Chondrocyte (in vitro differentiated cells): ENCODE results near the gene ABCB9. TPM values are rescaled to one million over a fixed set of nuclear protein-coding genes. Genes with fewer than 3 reads are reported as not detected.
"Not testable (repeated sequence)": the region's sequence is repeated elsewhere in the genome, so short reads cannot be mapped to it uniquely, and the experiment has no call there.

Experiments
- DNase-seq: peaks from one replicate; pipeline ENCODE4 v3.0.0; 2021; ENCODE audit warnings: mixed read lengths, low spot score
- H3K27ac Mint-ChIP-seq: one replicate; pipeline ENCODE4 v1.8.0; 2021; ENCODE audit warnings: mild to moderate bottlenecking, moderate library complexity, mixed read lengths; ENCODE audit not compliant: unreplicated experiment
- H3K27me3 Mint-ChIP-seq: 2 replicates; pipeline ENCODE4 v1.8.0; 2021; ENCODE audit warnings: low read depth, mixed read lengths
- H3K36me3 Mint-ChIP-seq: 2 replicates; pipeline ENCODE4 v1.8.0; 2021; ENCODE audit warnings: low read depth, mixed read lengths
- H3K4me1 Mint-ChIP-seq: 2 replicates; pipeline ENCODE4 v1.8.0; 2021; ENCODE audit warnings: low read depth, mild to moderate bottlenecking, mixed read lengths
- H3K4me3 Mint-ChIP-seq: one replicate; pipeline ENCODE4 v1.8.0; 2021; ENCODE audit warnings: mild to moderate bottlenecking, moderate library complexity, mixed read lengths; ENCODE audit not compliant: unreplicated experiment
- H3K9me3 Mint-ChIP-seq: 2 replicates; pipeline ENCODE4 v1.8.0; 2021; ENCODE audit warnings: low read depth, mixed read lengths
- total RNA-seq: library from RNA; stranded (reverse); gene quantifications from 3 replicates; pipeline ENCODE4 v1.2.1, GENCODE V29; 2021
- TF ChIP-seq, protein P1 (sequence below): fragments of 200-600 bp; sonication (generic); IDR thresholded peaks from 2 replicates; pipeline ENCODE4 v1.5.0; 2021; ENCODE audit warnings: antibody characterized with exemption, mild to moderate bottlenecking, moderate library complexity

Gene ABCB9
- total RNA-seq, 1 donor from 2014 or later: 14.2 TPM

DNA sequence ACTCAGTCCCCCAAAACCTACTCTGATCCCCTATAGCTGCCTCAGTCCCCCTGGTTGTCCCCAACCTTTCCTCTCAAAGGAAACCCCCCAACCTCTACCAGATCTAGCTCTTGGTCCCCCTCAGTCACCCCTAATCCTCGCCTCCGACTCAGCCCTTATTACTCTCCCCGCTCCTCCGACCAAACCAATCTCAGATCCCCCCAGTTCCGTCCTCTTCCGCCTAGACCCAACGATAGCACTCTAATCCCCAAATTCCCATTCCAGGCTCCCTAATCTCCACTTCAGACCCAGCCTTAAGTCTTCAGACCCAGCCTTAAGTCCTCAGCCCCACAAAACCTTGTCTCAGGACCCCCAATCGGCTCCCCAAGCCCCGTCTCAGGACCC lies 71.0 kb downstream of the ABCB9 start:
- TF ChIP-seq, protein P1, sequence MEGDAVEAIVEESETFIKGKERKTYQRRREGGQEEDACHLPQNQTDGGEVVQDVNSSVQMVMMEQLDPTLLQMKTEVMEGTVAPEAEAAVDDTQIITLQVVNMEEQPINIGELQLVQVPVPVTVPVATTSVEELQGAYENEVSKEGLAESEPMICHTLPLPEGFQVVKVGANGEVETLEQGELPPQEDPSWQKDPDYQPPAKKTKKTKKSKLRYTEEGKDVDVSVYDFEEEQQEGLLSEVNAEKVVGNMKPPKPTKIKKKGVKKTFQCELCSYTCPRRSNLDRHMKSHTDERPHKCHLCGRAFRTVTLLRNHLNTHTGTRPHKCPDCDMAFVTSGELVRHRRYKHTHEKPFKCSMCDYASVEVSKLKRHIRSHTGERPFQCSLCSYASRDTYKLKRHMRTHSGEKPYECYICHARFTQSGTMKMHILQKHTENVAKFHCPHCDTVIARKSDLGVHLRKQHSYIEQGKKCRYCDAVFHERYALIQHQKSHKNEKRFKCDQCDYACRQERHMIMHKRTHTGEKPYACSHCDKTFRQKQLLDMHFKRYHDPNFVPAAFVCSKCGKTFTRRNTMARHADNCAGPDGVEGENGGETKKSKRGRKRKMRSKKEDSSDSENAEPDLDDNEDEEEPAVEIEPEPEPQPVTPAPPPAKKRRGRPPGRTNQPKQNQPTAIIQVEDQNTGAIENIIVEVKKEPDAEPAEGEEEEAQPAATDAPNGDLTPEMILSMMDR: no peak
- peak overlapping the region; percentile 94 for H3K27ac Mint-ChIP-seq
- no peak for DNase-seq
- H3K9me3 Mint-ChIP-seq: peaks cover 6% of the 10 kb centered on the region
- peaks cover 57% of the 10 kb centered on the region for H3K4me1 Mint-ChIP-seq
- no peaks in the 10 kb centered on the region for H3K27me3 Mint-ChIP-seq
- no peaks in the 10 kb centered on the region for H3K36me3 Mint-ChIP-seq
- H3K4me3 Mint-ChIP-seq: peak overlapping the region; percentile 93

GRCh38 chr12:122894193-122895121 lies 71.8 kb downstream of the ABCB9 start:
- H3K27ac Mint-ChIP-seq: peak overlapping the region; percentile 94
- no peaks in the 10 kb centered on the region for H3K36me3 Mint-ChIP-seq
- peak overlapping the region; percentile 93 for H3K4me3 Mint-ChIP-seq
- no peaks in the 10 kb centered on the region for H3K27me3 Mint-ChIP-seq
- no peak for DNase-seq
- TF ChIP-seq, protein P1: no peak
- peaks cover 6% of the 10 kb centered on the region for H3K9me3 Mint-ChIP-seq
- H3K4me1 Mint-ChIP-seq: peaks cover 60% of the 10 kb centered on the region

DNA sequence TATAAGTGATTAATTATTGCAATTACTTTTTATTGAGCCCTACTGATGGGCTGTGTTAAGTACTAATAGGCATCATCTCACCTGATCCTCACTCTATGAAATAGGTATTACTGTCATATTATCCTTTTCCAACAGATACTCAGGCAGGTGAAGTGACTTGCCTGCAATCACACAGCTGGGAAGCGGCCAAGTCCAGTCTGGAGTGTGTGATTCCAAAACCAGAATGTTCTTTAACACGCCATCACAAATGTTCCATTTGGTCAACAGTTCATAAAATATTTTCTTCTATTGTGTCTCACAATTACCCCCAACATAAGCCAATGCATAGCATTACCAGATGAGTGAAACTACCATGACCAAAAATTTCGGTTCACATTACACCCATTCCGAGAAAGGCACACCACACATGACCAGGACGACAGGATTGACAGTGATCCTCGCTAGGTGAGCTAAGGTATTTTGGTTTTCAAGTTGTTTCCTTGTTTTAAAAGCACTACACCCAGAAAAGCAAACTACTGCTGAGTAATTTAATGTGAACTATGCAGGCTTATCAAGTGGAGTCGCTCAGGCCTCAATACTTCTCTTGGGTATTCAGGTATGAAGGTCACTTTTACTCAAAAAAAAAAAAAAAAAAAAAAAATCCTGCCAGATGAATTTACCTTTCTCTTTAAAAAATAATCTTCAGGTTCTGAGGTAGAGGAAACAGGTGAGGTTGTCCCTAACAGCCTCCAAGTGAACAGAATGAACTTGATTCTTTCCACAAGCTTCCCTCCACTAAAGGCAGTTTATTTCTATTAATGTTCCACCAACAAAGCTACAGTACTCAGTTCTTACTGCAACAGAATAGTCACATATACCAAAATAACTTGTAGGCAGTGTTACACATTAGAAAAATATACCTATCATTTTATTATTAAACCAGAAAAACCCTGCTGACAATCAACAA lies 72.8 kb downstream of the ABCB9 start:
- Mint-ChIP-seq H3K27me3 (no peaks in the 10 kb centered on the region), H3K27ac (peak overlapping the region; percentile 94), H3K4me1 (peaks cover 63% of the 10 kb centered on the region), H3K4me3 (peak overlapping the region; percentile 93), H3K36me3 (no peaks in the 10 kb centered on the region), H3K9me3 (peaks cover 6% of the 10 kb centered on the region)
- TF ChIP-seq, protein P1: no peak
- DNase-seq: no peak

GRCh38 chr12:122892724-122893123 lies 73.5 kb downstream of the ABCB9 start:
- not testable (repeated sequence) for H3K27me3 Mint-ChIP-seq, H3K36me3 Mint-ChIP-seq, H3K9me3 Mint-ChIP-seq, DNase-seq
- H3K27ac Mint-ChIP-seq: peak overlapping the region; percentile 78
- peak overlapping the region; percentile 37 for H3K4me3 Mint-ChIP-seq
- peaks cover 68% of the 10 kb centered on the region for H3K4me1 Mint-ChIP-seq

DNA sequence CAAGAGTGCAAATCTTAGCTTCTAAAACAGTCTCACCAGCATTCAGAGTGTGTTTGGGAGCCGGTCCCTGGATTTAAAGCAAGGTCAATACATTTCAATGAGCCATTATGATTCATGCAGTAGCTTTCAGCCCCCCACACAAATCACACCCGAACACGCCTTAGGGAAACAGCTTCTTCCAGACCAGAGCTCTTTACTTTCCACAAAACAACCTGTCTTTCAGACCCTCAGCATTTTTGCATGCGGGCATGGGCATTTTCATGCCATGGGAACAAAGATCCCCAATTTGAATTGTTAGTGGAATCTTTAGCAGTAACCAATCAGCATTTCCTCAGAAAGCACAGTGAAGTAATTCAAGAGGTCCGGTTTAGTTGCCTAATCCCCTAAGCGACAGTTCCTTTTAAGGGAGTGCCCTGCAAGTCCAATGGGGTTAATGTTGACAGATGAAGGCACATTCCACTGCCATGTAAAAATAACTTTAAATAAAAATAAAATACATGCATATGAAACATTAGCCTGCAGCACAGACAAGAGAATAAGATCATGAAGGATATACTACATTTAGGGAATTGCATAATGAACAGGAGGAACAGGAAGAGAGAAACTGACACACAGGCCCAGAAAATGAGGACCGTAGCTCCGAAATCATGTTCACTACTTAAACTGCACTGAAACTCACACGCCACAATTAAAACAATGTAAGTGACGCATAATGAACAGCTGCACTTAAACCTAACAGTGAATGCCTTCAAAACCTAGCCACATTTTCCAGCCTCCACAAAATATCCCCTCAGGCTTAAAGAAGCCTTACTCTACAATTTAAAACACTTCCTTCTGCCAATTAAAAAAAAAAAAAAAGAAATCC lies 74.4 kb downstream of the ABCB9 start:
- H3K27ac Mint-ChIP-seq: peak overlapping the region; percentile 78
- peak overlapping the region; percentile 37 for H3K4me3 Mint-ChIP-seq
- TF ChIP-seq, protein P1: no peak
- peaks cover 6% of the 10 kb centered on the region for H3K9me3 Mint-ChIP-seq
- H3K36me3 Mint-ChIP-seq: no peaks in the 10 kb centered on the region
- H3K27me3 Mint-ChIP-seq: no peaks in the 10 kb centered on the region
- no peak for DNase-seq
- peaks cover 77% of the 10 kb centered on the region for H3K4me1 Mint-ChIP-seq
